Gastrocnemius medialis (tissue), 4 donors: Measurements from ENCODE around the gene EIF2A. TPM values are rescaled to one million over a fixed set of nuclear protein-coding genes. Genes with fewer than 3 reads are reported as not detected.

Source experiments
- ATAC-seq, 2 donors: fragments of 150-250 bp; one replicate each; pipeline ENCODE4 v1.9.1; 2016
- DNase-seq, 2 donors: peaks; one replicate each; pipeline ENCODE4 v3.0.0-alpha.2; 2019
- H3K27ac ChIP-seq, 4 donors: fragments of 200-600 bp; sonication (generic); 1 replicate in 1 of 4; 2 replicates in 3 of 4; pipeline ENCODE4 v1.5.1; 2016 to 2018; ENCODE audit warnings: mild to moderate bottlenecking in 2 of 4, moderate library complexity in 1 of 4
- H3K27me3 ChIP-seq, 3 donors: fragments of 200-600 bp; sonication (generic) in 2 of 3; 1 replicate in 1 of 3; 2 replicates in 2 of 3; pipeline versions ENCODE4 v1.5.1 to v1.6.0; 2016 to 2019; ENCODE audit warnings: mild to moderate bottlenecking in 1 of 3, moderate library complexity in 1 of 3
- H3K36me3 ChIP-seq, 2 donors: fragments of 200-600 bp; sonication (generic) in 1 of 2; one replicate each; pipeline ENCODE4 v1.5.1; 2017 to 2018
- H3K4me1 ChIP-seq, 2 donors: fragments of 200-600 bp; sonication (generic) in 1 of 2; one replicate each; pipeline ENCODE4 v1.5.1; 2016 to 2017; ENCODE audit warnings: mild to moderate bottlenecking in 2 of 2
- H3K4me3 ChIP-seq, 4 donors: fragments of 200-600 bp; sonication (generic) in 3 of 4; 1 replicate in 1 of 4; 2 replicates in 3 of 4; pipeline ENCODE4 v1.5.1; 2016 to 2019; ENCODE audit warnings: mild to moderate bottlenecking in 2 of 4
- H3K9me3 ChIP-seq, 3 donors: fragments of 200-600 bp; sonication (generic) in 2 of 3; 1 replicate in 1 of 3; 2 replicates in 2 of 3; pipeline ENCODE4 v1.5.1; 2016 to 2019
- CTCF ChIP-seq, 5 experiments: fragments of 450-650 bp in 3 of 5; fragments of 200-600 bp in 2 of 5; sonication (generic) in 2 of 5; IDR thresholded peaks in 4 of 5; conservative IDR thresholded peaks in 1 of 5; 1 replicate in 4 of 5; 2 replicates in 1 of 5; pipeline ENCODE4 v1.5.1; 2016 to 2019; ENCODE audit warnings: antibody characterized with exemption in 5 of 5, mild to moderate bottlenecking in 3 of 5, moderate library complexity in 3 of 5
- POLR2A ChIP-seq, 2 donors: fragments of 450-650 bp; IDR thresholded peaks; one replicate each; pipeline ENCODE4 v1.6.1; 2017; ENCODE audit warnings: antibody characterized with exemption in 2 of 2, mild to moderate bottlenecking in 2 of 2, moderate library complexity in 2 of 2
- in situ Hi-C, 4 donors: fragments of 200-750 bp; cut with MboI; loops; one replicate each; pipeline versions ENCODE4 v1.15.0 to v1.8.0; 2017; ENCODE audit warnings: low sequenced_read_pairs in 4 of 4
- intact Hi-C: fragments of 100-400 bp; cut with DNase I; formaldehyde crosslinking; loops from one replicate; pipeline ENCODE4 v1.15.1; 2023; ENCODE audit warnings: low total_unique reads
- total RNA-seq, 4 donors: library from RNA; depleted of rRNA; stranded (reverse); fragments of >200 nt; gene quantifications; one replicate each; pipeline versions ENCODE4 v1.1.0 to v1.2.3, GENCODE V29; 2016

Gene EIF2A
- total RNA-seq, 4 donors from 2014 or later, result 150 to 168 (median 163) TPM

GRCh38 chr3:150609988-150610387 lies 63.4 kb downstream of the EIF2A start:
- Histone ChIP-seq H3K4me3 (no peak overlapping the region), H3K4me1 (peaks cover 46 to 51% of the 10 kb centered on the region in 2 donors), H3K27ac (no peak overlapping the region), H3K9me3 (no peaks in the 10 kb centered on the region), H3K27me3 (no peaks in the 10 kb centered on the region), H3K36me3 (peaks cover 0 to 6% of the 10 kb centered on the region in 2 donors)
- intact Hi-C loops, result loop anchor here (5.0 kb wide), 1 partner anchor 92 kb away; the partner anchor contains the start of gene ERICH6
- TF ChIP-seq POLR2A (IDR thresholded peaks at IDR 0.05) (no peak), CTCF (IDR thresholded peaks at IDR 0.05 in 4 of 5, conservative IDR thresholded peaks at IDR 0.05 in 1 of 5) (no peak)
- in situ Hi-C loops, result loop anchor here in 2 of 4 donors (10.0 kb wide), 2 partner anchors 65 to 155 kb away; partner anchors contain the start of genes EIF2A (in 1 of the 2), SERP1 (in 1 of the 2) and SIAH2 (in 1 of the 2)
- ATAC-seq (no peak), DNase-seq (no peak)

GRCh38 chr3:150610785-150611184 lies 64.2 kb downstream of the EIF2A start:
- Histone ChIP-seq H3K27me3 (no peaks in the 10 kb centered on the region), H3K4me3 (no peak overlapping the region), H3K9me3 (no peaks in the 10 kb centered on the region), H3K36me3 (peaks cover 0 to 6% of the 10 kb centered on the region in 2 donors), H3K4me1 (peaks cover 38 to 43% of the 10 kb centered on the region in 2 donors), H3K27ac (no peak overlapping the region)
- in situ Hi-C loops (no loop called here), intact Hi-C loops (no loop called here)
- ATAC-seq, result no peak
- DNase-seq, result no peak
- TF ChIP-seq POLR2A (IDR thresholded peaks at IDR 0.05) (no peak), CTCF (IDR thresholded peaks at IDR 0.05 in 4 of 5, conservative IDR thresholded peaks at IDR 0.05 in 1 of 5) (no peak)

- Histone ChIP-seq H3K4me3 (no peak overlapping the region), H3K9me3 (no peaks in the 10 kb centered on the region), H3K36me3 (peaks cover 0 to 6% of the 10 kb centered on the region in 2 donors), H3K27me3 (no peaks in the 10 kb centered on the region), H3K4me1 (peaks cover 30 to 36% of the 10 kb centered on the region in 2 donors), H3K27ac (no peak overlapping the region)
- DNase-seq (no peak), ATAC-seq (no peak)
- in situ Hi-C loops (no loop called here), intact Hi-C loops (no loop called here)
- TF ChIP-seq POLR2A (IDR thresholded peaks at IDR 0.05) (no peak), CTCF (IDR thresholded peaks at IDR 0.05 in 4 of 5, conservative IDR thresholded peaks at IDR 0.05 in 1 of 5) (no peak)
Observed at GRCh38 chr3:150611666-150612065, 65.1 kb downstream of the EIF2A start.

- no peak for ATAC-seq
- TF ChIP-seq POLR2A (IDR thresholded peaks at IDR 0.05) (no peak), CTCF (IDR thresholded peaks at IDR 0.05 in 4 of 5, conservative IDR thresholded peaks at IDR 0.05 in 1 of 5) (no peak)
- Histone ChIP-seq H3K27me3 (no peaks in the 10 kb centered on the region), H3K4me3 (no peak overlapping the region), H3K27ac (no peak overlapping the region), H3K9me3 (no peaks in the 10 kb centered on the region), H3K4me1 (peaks cover 23 to 29% of the 10 kb centered on the region in 2 donors), H3K36me3 (peaks cover 0 to 6% of the 10 kb centered on the region in 2 donors)
- in situ Hi-C loops, result no loop called here
- no peak for DNase-seq
- intact Hi-C loops, result no loop called here
Observed at GRCh38 chr3:150612494-150612893, 65.9 kb downstream of the EIF2A start.

DNA sequence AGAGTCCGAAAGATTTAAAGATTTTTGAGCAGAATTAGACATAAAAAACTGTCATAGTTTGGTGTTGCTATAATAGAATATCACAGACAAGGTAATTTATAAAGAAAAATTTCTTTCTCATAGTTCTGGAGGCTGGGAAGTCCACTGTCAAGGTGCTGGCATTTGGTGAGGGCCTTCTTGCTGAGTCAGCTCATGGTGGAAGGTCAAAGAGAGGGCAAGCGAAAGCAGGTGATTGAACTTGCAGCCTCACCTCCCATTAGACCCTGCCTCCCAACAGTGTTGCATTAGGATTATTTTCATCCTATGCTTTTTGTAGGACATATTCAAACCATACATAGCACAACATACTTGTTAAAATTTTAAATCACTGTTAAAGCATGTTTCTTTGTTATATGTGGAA lies 66.4 kb downstream of the EIF2A start:
- intact Hi-C loops (no loop called here), in situ Hi-C loops (no loop called here)
- H3K27ac ChIP-seq, result no peak overlapping the region
- H3K36me3 ChIP-seq, result peaks cover 0 to 6% of the 10 kb centered on the region in 2 donors
- TF ChIP-seq CTCF (IDR thresholded peaks at IDR 0.05 in 4 of 5, conservative IDR thresholded peaks at IDR 0.05 in 1 of 5) (no peak), POLR2A (IDR thresholded peaks at IDR 0.05) (no peak)
- no peak overlapping the region for H3K4me3 ChIP-seq
- ATAC-seq (no peak), DNase-seq (no peak)
- H3K27me3 ChIP-seq, result no peaks in the 10 kb centered on the region
- H3K4me1 ChIP-seq, result peaks cover 18 to 29% of the 10 kb centered on the region in 2 donors
- no peaks in the 10 kb centered on the region for H3K9me3 ChIP-seq
